Glutamatergic neuron (in vitro differentiated cells): ENCODE data around the gene LGSN. TPM values are rescaled to one million over a fixed set of nuclear protein-coding genes. Genes with fewer than 3 reads are reported as not detected.

Experiments used
- DNase-seq: peaks from one replicate; pipeline ENCODE4 v3.0.0; 2022
- H3K27ac Mint-ChIP-seq: one replicate; pipeline ENCODE4 v1.8.0; 2020; ENCODE audit warnings: mild to moderate bottlenecking, mixed read lengths, inconsistent platforms; ENCODE audit not compliant: unreplicated experiment
- H3K27me3 Mint-ChIP-seq: one replicate; pipeline ENCODE4 v1.8.0; 2020; ENCODE audit warnings: mild to moderate bottlenecking, moderate library complexity, mixed read lengths, inconsistent platforms; ENCODE audit not compliant: unreplicated experiment
- H3K36me3 Mint-ChIP-seq: one replicate; pipeline ENCODE4 v1.8.0; 2020; ENCODE audit warnings: mild to moderate bottlenecking, mixed read lengths, inconsistent platforms; ENCODE audit not compliant: unreplicated experiment
- H3K4me1 Mint-ChIP-seq: one replicate; pipeline ENCODE4 v1.8.0; 2020; ENCODE audit warnings: mild to moderate bottlenecking, low read depth, mixed read lengths, inconsistent platforms; ENCODE audit not compliant: unreplicated experiment
- H3K4me3 Mint-ChIP-seq: one replicate; pipeline ENCODE4 v1.8.0; 2020; ENCODE audit warnings: mild to moderate bottlenecking, mixed read lengths, inconsistent platforms; ENCODE audit not compliant: unreplicated experiment
- H3K9me3 Mint-ChIP-seq: one replicate; pipeline ENCODE4 v1.8.0; 2020; ENCODE audit warnings: mild to moderate bottlenecking, moderate library complexity, mixed read lengths, inconsistent platforms; ENCODE audit not compliant: unreplicated experiment
- CTCF ChIP-seq: fragments of 200-600 bp; sonication (generic); IDR thresholded peaks from one replicate; pipeline ENCODE4 v1.5.0; 2021; ENCODE audit not compliant: partially characterized antibody, unreplicated experiment
- total RNA-seq: library from RNA; stranded (reverse); fragmentation: NEBNext Ultra II Directional; extraction: Animal tissue kit (Norgen Biotek cat#: 25700); gene quantifications from one replicate; pipeline ENCODE4 v1.2.1, GENCODE V29; 2021; ENCODE audit not compliant: unreplicated experiment

LGSN gene
- total RNA-seq, 1 donor from 2014 or later: not detected

- H3K4me3 Mint-ChIP-seq: no peak overlapping the region
- no peaks in the 10 kb centered on the region for H3K4me1 Mint-ChIP-seq
- TF ChIP-seq CTCF: no peak
- no peaks in the 10 kb centered on the region for H3K36me3 Mint-ChIP-seq
- no peak overlapping the region for H3K27ac Mint-ChIP-seq
- H3K9me3 Mint-ChIP-seq: peaks cover 3% of the 10 kb centered on the region
- no peak for DNase-seq
- H3K27me3 Mint-ChIP-seq: peaks cover 1% of the 10 kb centered on the region
Measured at GRCh38 chr6:63352544-63353285, 32.9 kb upstream of the LGSN start.

- Mint-ChIP-seq H3K9me3 (peaks cover 3% of the 10 kb centered on the region), H3K27ac (no peak overlapping the region), H3K4me1 (no peaks in the 10 kb centered on the region), H3K4me3 (no peak overlapping the region), H3K27me3 (peaks cover 1% of the 10 kb centered on the region), H3K36me3 (no peaks in the 10 kb centered on the region)
- no peak for DNase-seq
- no peak for TF ChIP-seq CTCF
Measured at GRCh38 chr6:63352069-63352543, 32.3 kb upstream of the LGSN start.

- no peaks in the 10 kb centered on the region for H3K36me3 Mint-ChIP-seq
- H3K27me3 Mint-ChIP-seq: no peaks in the 10 kb centered on the region
- H3K27ac Mint-ChIP-seq: no peak overlapping the region
- no peak for TF ChIP-seq CTCF
- no peaks in the 10 kb centered on the region for H3K4me1 Mint-ChIP-seq
- H3K9me3 Mint-ChIP-seq: peaks cover 3% of the 10 kb centered on the region
- no peak for DNase-seq
- H3K4me3 Mint-ChIP-seq: no peak overlapping the region
Measured at GRCh38 chr6:63349401-63349800, 29.6 kb upstream of the LGSN start.

GRCh38 chr6:63348836-63349235, 29.1 kb upstream of the LGSN start:
- Mint-ChIP-seq H3K4me1 (no peaks in the 10 kb centered on the region), H3K9me3 (peaks cover 3% of the 10 kb centered on the region), H3K36me3 (no peaks in the 10 kb centered on the region), H3K27me3 (no peaks in the 10 kb centered on the region), H3K27ac (no peak overlapping the region), H3K4me3 (no peak overlapping the region)
- DNase-seq: no peak
- TF ChIP-seq CTCF: no peak

GRCh38 chr6:63347599-63347998, 27.8 kb upstream of the LGSN start:
- H3K27me3 Mint-ChIP-seq: no peaks in the 10 kb centered on the region
- H3K36me3 Mint-ChIP-seq: no peaks in the 10 kb centered on the region
- no peak overlapping the region for H3K4me3 Mint-ChIP-seq
- H3K27ac Mint-ChIP-seq: no peak overlapping the region
- no peaks in the 10 kb centered on the region for H3K4me1 Mint-ChIP-seq
- no peak for DNase-seq
- TF ChIP-seq CTCF: no peak
- peaks cover 3% of the 10 kb centered on the region for H3K9me3 Mint-ChIP-seq
